GM21529 (cell line): ENCODE data around the gene AGPAT2.

Source experiments
- ATAC-seq: cut with Tn5 transposase; IDR thresholded peaks from one replicate; pipeline ENCODE4 v1.9.1; 2021; ENCODE audit not compliant: unreplicated experiment

AGPAT2 gene

DNA sequence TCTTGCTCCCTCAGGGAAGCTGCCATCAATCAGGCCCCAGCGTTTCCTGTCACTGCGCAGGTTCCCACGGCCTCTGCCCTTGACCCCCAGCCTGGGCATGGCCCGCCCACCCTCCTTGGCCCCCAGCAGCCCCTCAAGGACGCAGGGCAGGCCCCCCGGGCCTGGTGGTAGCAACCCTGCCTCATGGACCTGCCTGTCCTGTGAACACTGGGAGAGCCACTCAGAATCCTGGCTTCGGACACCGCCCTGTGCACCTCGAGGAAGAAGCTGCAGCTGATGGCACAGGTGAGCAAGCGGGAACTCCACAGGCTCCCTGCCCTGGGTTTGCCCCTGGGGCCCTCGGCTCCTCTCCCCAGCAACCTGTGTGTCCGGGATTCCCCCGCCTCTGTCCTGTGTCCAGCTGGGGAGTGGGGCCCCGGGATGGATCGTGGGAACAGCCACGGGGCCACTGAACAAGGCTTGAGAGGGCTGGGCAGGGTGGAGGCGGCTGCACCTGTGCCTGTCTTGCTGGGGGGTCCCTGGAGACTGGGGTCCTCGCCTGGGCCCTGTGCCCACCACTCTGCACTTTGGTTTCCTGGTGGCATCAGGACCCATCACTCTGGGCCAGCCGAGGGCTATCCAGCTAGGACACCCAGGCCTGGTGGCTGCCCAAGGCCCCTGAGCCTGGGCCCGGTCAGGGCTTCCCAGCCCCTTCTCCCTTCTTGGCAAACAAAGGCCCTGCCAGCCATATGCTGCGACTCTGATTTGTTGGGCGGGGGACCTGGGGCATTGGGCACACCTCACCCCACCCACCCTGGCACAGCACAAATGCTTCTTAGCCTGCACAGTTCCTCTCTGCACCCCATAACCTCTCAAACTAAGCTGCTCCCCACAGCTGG, 58.0 kb downstream of the AGPAT2 start:
- ATAC-seq = no peak

DNA sequence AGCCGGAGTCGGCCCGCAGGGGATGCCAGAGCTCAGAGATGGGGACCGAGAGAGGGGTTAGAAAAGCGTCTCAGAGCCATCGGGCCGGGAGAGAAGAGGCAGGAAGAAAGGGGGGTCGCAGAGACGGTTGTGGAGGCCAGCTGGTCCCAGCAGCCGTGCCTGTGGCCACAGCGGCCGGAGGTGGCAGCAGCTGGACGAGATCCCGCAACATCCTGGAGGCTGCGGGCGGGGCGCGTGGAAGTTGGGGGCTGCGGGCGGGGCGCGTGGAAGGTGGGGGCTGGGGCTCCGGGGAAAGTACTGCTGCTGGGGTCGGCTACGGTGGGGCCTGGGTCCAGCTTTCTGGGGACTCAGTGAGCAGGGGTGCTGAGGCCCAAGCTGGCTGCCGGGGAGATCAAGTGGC, 59.0 kb downstream of the AGPAT2 start:
- ATAC-seq = no peak

DNA sequence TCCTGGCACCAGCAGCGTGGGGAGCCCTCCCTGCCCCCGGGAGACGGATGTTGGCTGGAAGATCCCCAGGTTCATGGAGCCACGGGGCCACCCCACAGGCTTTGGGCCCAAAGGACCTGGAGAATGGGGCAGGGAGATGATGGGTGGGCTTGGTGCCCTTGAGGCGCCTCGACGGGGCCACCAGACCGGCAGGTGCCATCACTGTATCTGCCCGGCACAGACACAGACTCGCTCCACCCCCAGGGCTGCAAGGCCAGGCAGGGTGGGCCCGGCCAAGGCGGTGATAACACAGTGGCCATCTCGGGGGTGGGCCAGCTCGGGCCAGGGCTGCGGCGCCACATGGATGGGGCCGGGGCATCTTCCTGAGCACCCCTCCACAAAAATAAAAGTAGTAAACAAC, 59.6 kb downstream of the AGPAT2 start:
- no peak for ATAC-seq

DNA sequence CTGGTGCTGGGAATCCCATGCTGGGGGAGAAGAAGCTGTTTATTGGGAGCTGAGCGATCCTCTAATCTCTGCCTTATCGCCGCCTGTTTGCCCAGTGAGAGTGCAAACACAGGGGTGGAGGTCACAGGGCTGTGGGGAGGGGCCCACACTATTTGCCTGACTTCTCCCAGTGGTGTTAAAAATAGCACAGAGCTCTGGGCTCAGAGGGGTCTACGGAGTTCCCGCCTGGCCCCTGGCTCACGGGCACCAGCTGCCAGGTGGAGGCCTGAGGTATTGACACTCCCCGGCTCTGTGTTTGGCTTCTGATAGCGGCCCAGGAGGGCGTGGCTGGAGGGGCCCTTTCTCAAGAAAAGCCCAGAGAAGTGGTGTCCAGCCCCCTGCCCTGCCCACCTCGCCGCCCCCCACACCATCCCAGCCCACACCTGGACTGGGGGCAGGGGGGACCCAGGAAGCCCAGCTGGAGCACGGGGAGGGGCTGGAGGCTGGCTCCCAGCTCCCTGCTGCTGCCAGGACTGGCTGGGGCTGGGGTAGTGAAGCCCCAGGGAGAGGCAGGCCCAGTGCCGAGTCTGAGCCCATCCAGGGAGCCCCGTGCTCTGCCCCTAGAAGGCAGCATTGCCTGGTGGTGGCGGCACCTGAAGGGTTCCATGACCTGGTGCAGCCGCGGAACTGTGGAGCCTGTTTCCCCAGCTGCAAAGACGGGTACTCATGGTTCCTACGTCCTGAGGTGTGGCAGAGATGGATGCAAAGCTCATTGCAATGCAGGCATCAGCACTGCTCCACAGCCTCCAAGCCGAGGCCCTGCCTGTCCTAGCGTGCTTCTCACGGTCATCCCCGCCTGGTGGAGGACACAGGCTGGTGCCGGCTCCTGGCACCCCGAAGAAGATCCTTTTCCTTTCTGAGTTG, 60.3 kb downstream of the AGPAT2 start:
- no peak for ATAC-seq

DNA sequence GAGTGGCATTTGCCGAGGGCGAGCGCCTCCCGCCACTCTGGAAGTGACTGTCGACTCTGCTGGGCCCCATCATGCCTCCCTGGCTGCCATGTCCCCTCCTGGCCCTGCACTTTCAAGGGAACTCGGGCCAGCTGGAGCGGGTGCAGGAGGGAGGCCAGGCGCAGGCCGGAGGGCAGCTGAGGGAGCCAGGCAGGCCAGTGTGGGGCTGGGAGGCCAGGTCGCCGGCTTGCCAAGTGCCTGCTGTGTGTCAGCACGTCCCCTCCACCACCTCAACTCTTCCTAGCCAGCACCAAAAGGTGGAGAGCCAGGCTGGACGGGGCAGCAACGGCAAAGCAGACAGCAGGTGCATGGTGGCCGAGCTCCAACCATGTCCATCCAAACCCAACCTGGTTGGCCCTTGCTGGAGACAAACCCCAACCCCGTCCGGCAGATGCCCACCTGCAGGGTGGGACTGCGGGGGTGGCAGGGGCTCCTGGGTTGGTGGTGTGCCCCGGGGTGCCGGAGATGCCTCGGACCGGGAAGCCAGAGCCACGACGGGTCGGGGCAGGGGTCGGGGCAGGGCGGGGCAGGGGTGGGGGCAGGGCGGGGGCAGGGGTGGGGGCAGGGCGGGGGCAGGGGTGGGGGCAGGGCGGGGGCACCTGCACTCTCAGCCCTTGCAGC, 61.1 kb downstream of the AGPAT2 start:
- no peak for ATAC-seq

DNA sequence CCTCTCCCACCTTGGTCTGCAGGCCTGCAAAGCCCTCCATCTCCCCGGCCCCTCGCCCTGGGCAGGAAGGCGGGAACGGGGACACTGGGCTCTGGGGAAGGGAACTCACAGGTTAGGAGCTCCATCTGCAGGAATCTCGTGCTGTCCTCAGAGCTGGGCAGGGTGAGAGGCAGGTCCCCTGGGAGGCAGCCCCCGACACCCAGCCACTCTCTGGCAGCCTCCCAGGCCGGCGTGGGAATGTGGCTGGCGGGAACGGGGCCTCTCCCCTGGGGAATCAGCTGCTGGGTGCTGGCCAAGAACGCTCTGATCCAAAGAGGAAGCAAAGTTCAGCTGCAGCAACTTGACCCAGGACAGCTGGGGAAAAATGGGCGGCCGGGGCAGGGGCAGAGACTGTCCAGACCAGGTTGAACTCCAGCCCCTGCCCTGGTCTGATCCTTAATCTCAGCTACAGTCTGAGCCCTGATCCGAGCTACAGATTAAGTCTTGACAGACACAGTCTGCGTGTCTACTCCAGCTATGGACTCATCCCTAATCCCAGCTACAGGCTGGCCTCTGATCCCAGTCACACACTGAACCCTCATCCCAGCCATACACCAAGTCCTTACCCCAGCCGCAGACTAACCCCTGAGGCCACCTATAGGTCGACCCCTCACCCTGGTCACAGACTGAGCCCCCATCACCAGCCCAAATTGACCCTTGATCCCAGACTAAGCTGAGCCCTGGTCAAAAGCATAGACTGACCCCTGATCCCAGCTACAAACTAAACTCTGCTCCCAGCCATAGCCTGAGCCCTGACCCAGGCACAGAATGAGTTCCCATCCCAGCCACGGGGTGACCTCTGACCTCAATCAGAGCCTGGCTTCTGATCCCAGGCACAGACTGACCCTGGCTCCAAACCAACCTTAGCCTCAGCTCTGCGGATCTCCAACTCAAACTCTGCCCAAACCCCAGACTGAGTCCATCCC, 61.9 kb downstream of the AGPAT2 start:
- no peak for ATAC-seq

DNA sequence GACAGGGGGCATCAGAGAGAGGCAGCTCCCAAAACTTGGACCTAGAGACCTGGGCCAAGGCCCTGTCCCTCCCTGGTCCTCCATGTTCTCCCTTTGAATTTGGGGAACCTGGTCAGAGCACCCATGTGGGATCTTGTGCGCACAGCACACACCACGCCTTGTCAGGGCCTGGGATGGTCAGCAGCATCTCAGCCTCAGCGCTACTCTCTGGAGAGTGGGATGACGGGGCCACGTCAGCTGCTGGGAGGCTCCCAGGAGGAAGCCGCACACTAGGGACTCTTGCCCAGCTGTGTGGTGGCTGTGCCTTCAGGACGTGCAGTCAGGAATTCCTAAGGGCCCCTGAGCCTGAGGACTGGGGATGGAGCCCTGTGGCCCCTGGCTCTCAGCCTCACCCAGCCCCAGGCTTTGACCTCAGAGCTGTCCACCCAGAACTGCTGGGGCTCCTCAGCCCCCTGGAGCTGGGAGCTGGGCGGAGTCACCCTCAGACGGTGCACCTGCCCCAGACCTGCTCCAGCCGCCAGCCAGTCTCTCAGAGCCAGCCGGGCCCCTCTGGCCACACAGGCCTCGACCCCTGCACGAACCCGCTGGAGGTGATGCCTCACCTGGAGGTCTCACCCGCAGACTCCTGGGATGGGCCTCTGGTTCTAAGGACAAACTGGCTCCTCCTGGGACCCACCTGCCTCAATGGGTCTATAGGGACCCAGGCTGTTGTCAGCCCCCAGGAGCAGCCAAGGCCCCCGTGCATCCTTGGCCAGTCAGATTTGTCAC, 62.9 kb downstream of the AGPAT2 start:
- ATAC-seq = no peak

DNA sequence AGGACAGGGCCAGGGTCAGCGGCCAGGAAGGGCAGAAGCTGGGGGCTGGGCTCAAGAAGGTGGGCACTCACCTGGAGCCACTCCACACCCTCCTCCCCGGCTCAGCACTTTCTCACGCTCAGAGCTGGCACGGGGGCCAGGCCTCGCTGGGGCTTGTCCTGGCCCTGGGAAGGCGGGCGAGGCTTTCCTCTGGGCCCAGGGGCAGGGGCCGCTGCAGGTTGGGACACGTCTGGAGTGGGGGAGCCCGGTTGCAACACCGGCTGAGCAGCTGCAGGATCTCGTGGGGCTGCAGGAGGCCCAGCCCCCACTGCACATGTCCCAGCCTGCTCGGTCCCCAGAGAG, 63.4 kb downstream of the AGPAT2 start:
- no peak for ATAC-seq
